B cell (primary cell): ENCODE data around the gene ZNF521. TPM values are rescaled to one million over a fixed set of nuclear protein-coding genes. Genes with fewer than 3 reads are reported as not detected.

ENCODE experiments used
- ATAC-seq: fragments of 200-7000 bp; cut with Tn5 transposase; one replicate; pipeline ENCODE4 v1.10.0; 2021; ENCODE audit warnings: low read depth, mild to moderate bottlenecking, moderate number of reproducible peaks, moderate library complexity
- CTCF ChIA-PET: fragments of 350-600 bp; sonication (Branson Sonifier 250); formaldehyde crosslinking; loops from one replicate; lab custom pipeline; 2021; ENCODE audit warnings: antibody characterized with exemption, inconsistent platforms; lab: Charles Lee
- POLR2A ChIA-PET: fragments of 350-600 bp; sonication (Branson Sonifier 250); formaldehyde crosslinking; loops from one replicate; lab custom pipeline; 2021; ENCODE audit warnings: antibody characterized with exemption; lab: Charles Lee
- DNase-seq: peaks from one replicate; pipeline ENCODE4 v3.0.0; 2013
- H2AFZ ChIP-seq: 2 replicates; pipeline ENCODE4 v1.6.1; 2012; ENCODE audit warnings: mild to moderate bottlenecking, low read depth, low read length; ENCODE audit not compliant: insufficient read depth, poor library complexity, severe bottlenecking
- H3K27ac ChIP-seq, 2 donors: 1 replicate in 1 of 2; 2 replicates in 1 of 2; pipeline ENCODE4 v1.5.1; 2012 to 2013; ENCODE audit warnings: low read length in 2 of 2, mild to moderate bottlenecking in 2 of 2, moderate library complexity in 1 of 2
- H3K27me3 ChIP-seq, 4 experiments: fragments of 200-600 bp in 1 of 4; sonication (generic) in 1 of 4; replicated peaks in 1 of 4; 1 replicate in 2 of 4; 2 replicates in 2 of 4; pipeline versions ENCODE4 v1.6.1 to v1.7.0; 2013 to 2016; ENCODE audit warnings: low read length in 3 of 4, mild to moderate bottlenecking in 2 of 4, mixed read lengths in 1 of 4, moderate library complexity in 1 of 4; ENCODE audit not compliant: insufficient read depth in 4 of 4, control insufficient read depth in 3 of 4; ENCODE audit errors: control extremely low read depth in 1 of 4
- H3K36me3 ChIP-seq, 2 experiments: replicated peaks in 1 of 2; 1 replicate in 1 of 2; 2 replicates in 1 of 2; pipeline versions ENCODE4 v1.6.1 to v1.7.1; 2013; ENCODE audit warnings: low read length in 1 of 2; ENCODE audit not compliant: insufficient read depth in 2 of 2, control insufficient read depth in 1 of 2; ENCODE audit errors: control extremely low read depth in 1 of 2, extremely low read depth in 1 of 2
- H3K4me1 ChIP-seq, 2 donors: fragments of 200-600 bp in 1 of 2; sonication (generic) in 1 of 2; 1 replicate in 1 of 2; 2 replicates in 1 of 2; pipeline versions ENCODE4 v1.5.1 to v1.6.1; 2013 to 2017; ENCODE audit warnings: low read length in 2 of 2; ENCODE audit not compliant: control insufficient read depth in 2 of 2, insufficient read depth in 2 of 2
- H3K4me2 ChIP-seq: replicated peaks from 2 replicates; pipeline ENCODE3; 2012; ENCODE audit warnings: mild to moderate bottlenecking, low read depth, low read length; ENCODE audit not compliant: poor library complexity, severe bottlenecking
- H3K4me3 ChIP-seq, 5 experiments: fragments of 200-600 bp in 1 of 5; sonication (generic) in 1 of 5; 1 replicate in 3 of 5; 2 replicates in 2 of 5; pipeline versions ENCODE4 v1.5.1 to v1.7.0; 2011 to 2016; ENCODE audit warnings: low read length in 4 of 5, mild to moderate bottlenecking in 4 of 5, low read depth in 2 of 5, control low read depth in 1 of 5, moderate library complexity in 1 of 5; ENCODE audit not compliant: insufficient read depth in 1 of 5; ENCODE audit errors: control extremely low read depth in 1 of 5, extremely low read depth in 1 of 5
- H3K79me2 ChIP-seq: fragments of 200-600 bp; sonication (generic); one replicate; pipeline ENCODE4 v1.6.0; 2016; ENCODE audit warnings: low read length; ENCODE audit not compliant: control insufficient read depth, insufficient read depth
- H3K9ac ChIP-seq: fragments of 200-600 bp; sonication (generic); 2 replicates; pipeline ENCODE4 v1.6.1; 2017; ENCODE audit warnings: mild to moderate bottlenecking, low read length, moderate library complexity
- H3K9me3 ChIP-seq, 3 donors: one replicate each; pipeline versions ENCODE4 v1.6.1 to v1.7.1; 2013; ENCODE audit warnings: low read length in 2 of 3; ENCODE audit not compliant: control insufficient read depth in 2 of 3, insufficient read depth in 1 of 3; ENCODE audit errors: control extremely low read depth in 1 of 3
- H4K20me1 ChIP-seq: 2 replicates; pipeline ENCODE4 v1.6.0; 2012; ENCODE audit warnings: mild to moderate bottlenecking, low read length; ENCODE audit not compliant: insufficient read depth, control insufficient read depth, poor library complexity, severe bottlenecking
- H3K27ac Mint-ChIP-seq: one replicate; pipeline ENCODE4 v1.8.0; 2021; ENCODE audit warnings: mixed read lengths
- H3K27me3 Mint-ChIP-seq: one replicate; pipeline ENCODE4 v1.8.0; 2021; ENCODE audit warnings: mixed read lengths
- H3K4me1 Mint-ChIP-seq: one replicate; pipeline ENCODE4 v1.8.0; 2021; ENCODE audit warnings: mixed read lengths
- H3K4me3 Mint-ChIP-seq: one replicate; pipeline ENCODE4 v1.8.0; 2021; ENCODE audit warnings: mixed read lengths
- H3K9me3 Mint-ChIP-seq: one replicate; pipeline ENCODE4 v1.8.0; 2022; ENCODE audit warnings: mixed read lengths; ENCODE audit not compliant: insufficient read depth
- CTCF ChIP-seq: fragments of 200-600 bp; IDR thresholded peaks from one replicate; pipeline ENCODE4 v1.8.0; 2022; ENCODE audit warnings: antibody characterized with exemption, mild to moderate bottlenecking
- EZH2 ChIP-seq: IDR thresholded peaks from 2 replicates; pipeline ENCODE4 v1.6.1; 2012; ENCODE audit warnings: borderline replicate concordance, low read depth, mild to moderate bottlenecking, moderate library complexity, low read length; ENCODE audit not compliant: insufficient read depth, poor library complexity, severe bottlenecking
- WGBS: methylation state at CpG from one replicate; pipeline ENCODE4 v1.1.5; 2013; ENCODE audit warnings: missing lambda C conversion rate; ENCODE audit not compliant: insufficient coverage; 5-methylcytosine and 5-hydroxymethylcytosine counted together
- intact Hi-C: fragments of 100-400 bp; cut with micrococcal nuclease; formaldehyde crosslinking; loops from one replicate; pipeline ENCODE4 v1.10.0; 2022
- polyA plus RNA-seq: library from polyadenylated mRNA; depleted of rRNA; stranded (reverse); fragments of >200 nt; gene quantifications from 2 replicates; pipeline ENCODE4 v1.2.3, GENCODE V29; 2012
- total RNA-seq, 2 donors: library from RNA; stranded (reverse); fragments of 120-200 nt in 1 of 2; gene quantifications; 1 replicate in 1 of 2; 2 replicates in 1 of 2; pipeline versions ENCODE4 v1.2.3 to v1.2.4, GENCODE V29; 2013 to 2022

The ZNF521 gene
- total and polyA plus RNA-seq, 2 donors (not counting 1 experiment from before 2014, with no cell fraction given), result 0.04 to 9.0 TPM

GRCh38 chr18:25345081-25345866 lies 6.7 kb downstream of the ZNF521 start:
- TF ChIP-seq CTCF (no peak), EZH2 (no peak)
- H3K4me1 ChIP-seq, result peaks cover 10% of the 10 kb centered on the region in 2 donors
- no peaks in the 10 kb centered on the region for H4K20me1 ChIP-seq
- H3K9ac ChIP-seq, result no peak overlapping the region
- ChIA-PET CTCF (no interaction called here), POLR2A (no interaction called here)
- peaks cover 57% of the 10 kb centered on the region for H3K27me3 Mint-ChIP-seq
- intact Hi-C loops, result no loop called here
- H3K27ac ChIP-seq, result no peak overlapping the region
- no peaks in the 10 kb centered on the region for H3K79me2 ChIP-seq
- H3K9me3 ChIP-seq, result peaks cover 0 to 11% (median 2%) of the 10 kb centered on the region in 3 donors
- no peaks in the 10 kb centered on the region for H3K36me3 ChIP-seq
- 100% methylated on average over 3 of the region's 8 CpGs for whole genome bisulfite sequencing
- H3K27ac Mint-ChIP-seq, result no peak overlapping the region
- DNase-seq (no peak), ATAC-seq (no peak)
- H3K4me3 Mint-ChIP-seq, result no peak overlapping the region
- H2AFZ ChIP-seq, result no peak overlapping the region
- no peak overlapping the region for H3K4me3 ChIP-seq
- no peak overlapping the region for H3K4me2 ChIP-seq
- peaks cover 0 to 24% (median 21%) of the 10 kb centered on the region in 4 experiments for H3K27me3 ChIP-seq
- peaks cover 6% of the 10 kb centered on the region for H3K4me1 Mint-ChIP-seq
- no peaks in the 10 kb centered on the region for H3K9me3 Mint-ChIP-seq

GRCh38 chr18:25341831-25342230 lies 10.1 kb downstream of the ZNF521 start:
- WGBS, result 8% methylated on average over 1 of the region's 2 CpGs
- H3K9me3 Mint-ChIP-seq, result no peaks in the 10 kb centered on the region

More at GRCh38 chr18:25341831-25342230, 10.1 kb downstream of the ZNF521 start:
- Histone ChIP-seq H2AFZ (no peak overlapping the region), H4K20me1 (no peaks in the 10 kb centered on the region), H3K36me3 (no peaks in the 10 kb centered on the region), H3K27me3 (peaks cover 0 to 8% (median 0%) of the 10 kb centered on the region in 4 experiments), H3K9me3 (no peaks in the 10 kb centered on the region), H3K4me3 (no peak overlapping the region), H3K9ac (no peak overlapping the region), H3K79me2 (no peaks in the 10 kb centered on the region), H3K27ac (no peak overlapping the region), H3K4me2 (no peak overlapping the region), H3K4me1 (no peaks in the 10 kb centered on the region)
- Mint-ChIP-seq H3K27ac (no peak overlapping the region), H3K4me3 (no peak overlapping the region), H3K27me3 (peaks cover 50% of the 10 kb centered on the region), H3K4me1 (no peaks in the 10 kb centered on the region)
- intact Hi-C loops, result no loop called here
- CTCF ChIA-PET, result no interaction called here
- POLR2A ChIA-PET, result no interaction called here
- DNase-seq, result no peak
- ATAC-seq, result no peak
- TF ChIP-seq CTCF (no peak), EZH2 (no peak)
